Measurements from ENCODE around the gene SLC9A2.

Gene SLC9A2

DNA sequence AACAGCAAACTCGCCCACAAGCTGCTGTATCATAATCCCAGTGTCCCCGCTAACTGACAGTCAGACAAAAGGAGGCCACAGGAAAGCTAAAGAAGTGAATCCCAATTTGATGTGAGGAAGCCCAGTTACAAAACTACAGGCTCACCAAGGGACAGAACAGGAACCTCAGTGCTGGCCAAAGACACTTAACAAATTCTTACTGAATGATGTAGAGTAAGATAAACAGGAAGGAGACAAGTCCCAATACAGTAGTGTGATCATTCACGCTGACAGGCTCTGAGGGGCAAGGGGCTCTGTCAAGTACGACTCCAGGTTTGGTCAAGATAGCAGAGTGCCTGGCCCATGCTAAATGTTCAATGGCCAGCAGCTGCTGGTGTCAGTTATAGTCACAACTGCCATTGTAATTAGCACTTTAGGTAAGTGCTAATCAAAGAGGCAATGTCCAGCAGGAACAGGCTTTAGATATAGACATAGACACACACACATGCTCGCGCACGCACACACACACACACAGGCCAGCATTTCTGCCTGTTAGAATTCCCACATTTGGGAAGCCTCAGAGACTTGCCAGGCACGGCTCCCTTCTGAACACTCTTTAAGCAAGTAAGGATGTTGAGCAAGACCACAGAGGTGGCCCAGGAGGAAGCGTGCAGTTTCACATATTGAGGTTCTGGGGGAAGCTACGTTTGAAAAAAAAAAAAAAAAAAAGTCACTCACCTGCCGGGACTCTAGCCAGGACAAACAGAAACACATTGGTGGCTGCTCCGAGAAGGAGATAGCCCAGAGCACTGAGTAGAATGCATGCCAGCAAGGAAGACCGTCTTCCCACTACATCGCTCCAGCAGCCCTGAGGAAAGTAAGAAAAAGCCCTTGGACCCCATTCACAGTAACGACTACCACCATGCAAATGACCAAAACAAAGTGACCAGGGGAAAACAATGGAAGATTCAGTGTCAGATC, 107.1 kb downstream of the SLC9A2 start:
- peaks cover 43% of the 10 kb centered on the region for H3K36me3 Mint-ChIP-seq (ENCODE audit: insufficient read depth)
- H3K27me3 Mint-ChIP-seq, result no peaks in the 10 kb centered on the region
- ATAC-seq (replicated peaks; ENCODE audit: extremely low read depth, poor library complexity, severe bottlenecking), result no peak
- H3K9me3 Mint-ChIP-seq, result no peaks in the 10 kb centered on the region
- H3K4me1 Mint-ChIP-seq, result no peaks in the 10 kb centered on the region
- no peak overlapping the region for H3K4me3 Mint-ChIP-seq
- no peak overlapping the region for H3K27ac Mint-ChIP-seq (ENCODE audit: low read depth)
- DNase-seq (ENCODE audit: low spot score in 2 of 2), result no peak

DNA sequence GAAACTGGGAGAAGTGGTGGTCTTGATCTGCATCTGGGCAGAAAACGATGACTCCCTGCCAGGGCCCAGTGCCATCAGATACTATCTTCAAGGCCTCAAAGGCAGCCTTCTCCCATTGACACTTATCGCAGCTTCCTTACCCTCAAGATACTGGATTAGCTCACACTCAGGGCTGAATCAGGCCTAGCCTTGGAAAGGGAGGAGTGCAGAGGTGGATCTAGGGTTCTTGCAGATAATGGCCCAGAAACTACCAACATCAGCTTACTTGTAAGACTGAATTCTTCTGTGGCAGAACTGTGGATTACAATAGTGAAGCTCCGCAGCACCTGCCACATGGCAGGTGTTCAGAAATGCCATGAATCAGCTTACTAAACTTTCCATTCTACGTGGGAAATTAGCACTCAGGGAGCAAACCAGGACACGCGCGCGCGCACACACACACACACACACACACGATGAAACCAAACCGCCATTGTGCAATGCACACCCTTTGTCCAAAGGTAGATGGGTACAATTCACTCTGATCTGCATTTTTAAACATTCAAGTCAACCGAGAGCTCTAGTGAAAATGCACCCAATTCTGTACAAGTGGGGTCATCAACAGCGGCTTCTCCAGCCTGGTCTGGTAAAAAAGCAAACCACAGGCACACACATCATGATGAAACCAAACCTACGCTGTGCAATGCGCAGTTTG, 116.2 kb downstream of the SLC9A2 start:
- no peak for DNase-seq (ENCODE audit: low spot score in 2 of 2)
- ATAC-seq (replicated peaks; ENCODE audit: extremely low read depth, poor library complexity, severe bottlenecking), result no peak
- peaks cover 37% of the 10 kb centered on the region for H3K4me1 Mint-ChIP-seq
- H3K36me3 Mint-ChIP-seq (ENCODE audit: insufficient read depth), result peaks cover 22% of the 10 kb centered on the region
- H3K27me3 Mint-ChIP-seq, result no peaks in the 10 kb centered on the region
- H3K27ac Mint-ChIP-seq (ENCODE audit: low read depth), result peak overlapping the region; percentile 92
- H3K9me3 Mint-ChIP-seq, result no peaks in the 10 kb centered on the region
- peak overlapping the region; percentile 94 for H3K4me3 Mint-ChIP-seq

DNA sequence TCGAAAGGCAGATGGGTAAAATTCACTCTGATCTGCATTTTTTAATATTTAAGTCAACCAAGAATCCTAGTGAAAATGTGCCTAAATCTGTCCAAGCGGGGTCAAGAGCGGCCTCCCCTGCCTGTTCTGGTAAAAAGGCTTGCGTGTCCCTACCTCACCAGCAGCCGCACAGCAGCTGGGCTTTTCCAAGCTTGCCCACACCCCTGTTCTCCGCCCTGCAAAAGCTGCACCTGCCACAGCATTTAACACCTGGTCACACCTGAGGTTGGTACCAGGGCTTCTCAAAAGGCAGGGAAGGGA, 116.7 kb downstream of the SLC9A2 start:
- Mint-ChIP-seq H3K4me3 (peak overlapping the region; percentile 94), H3K4me1 (peaks cover 37% of the 10 kb centered on the region), H3K27ac (ENCODE audit: low read depth) (peak overlapping the region; percentile 92), H3K27me3 (no peaks in the 10 kb centered on the region), H3K36me3 (ENCODE audit: insufficient read depth) (peaks cover 17% of the 10 kb centered on the region), H3K9me3 (no peaks in the 10 kb centered on the region)
- DNase-seq (ENCODE audit: low spot score in 2 of 2) (no peak), ATAC-seq (replicated peaks; ENCODE audit: extremely low read depth, poor library complexity, severe bottlenecking) (no peak)

DNA sequence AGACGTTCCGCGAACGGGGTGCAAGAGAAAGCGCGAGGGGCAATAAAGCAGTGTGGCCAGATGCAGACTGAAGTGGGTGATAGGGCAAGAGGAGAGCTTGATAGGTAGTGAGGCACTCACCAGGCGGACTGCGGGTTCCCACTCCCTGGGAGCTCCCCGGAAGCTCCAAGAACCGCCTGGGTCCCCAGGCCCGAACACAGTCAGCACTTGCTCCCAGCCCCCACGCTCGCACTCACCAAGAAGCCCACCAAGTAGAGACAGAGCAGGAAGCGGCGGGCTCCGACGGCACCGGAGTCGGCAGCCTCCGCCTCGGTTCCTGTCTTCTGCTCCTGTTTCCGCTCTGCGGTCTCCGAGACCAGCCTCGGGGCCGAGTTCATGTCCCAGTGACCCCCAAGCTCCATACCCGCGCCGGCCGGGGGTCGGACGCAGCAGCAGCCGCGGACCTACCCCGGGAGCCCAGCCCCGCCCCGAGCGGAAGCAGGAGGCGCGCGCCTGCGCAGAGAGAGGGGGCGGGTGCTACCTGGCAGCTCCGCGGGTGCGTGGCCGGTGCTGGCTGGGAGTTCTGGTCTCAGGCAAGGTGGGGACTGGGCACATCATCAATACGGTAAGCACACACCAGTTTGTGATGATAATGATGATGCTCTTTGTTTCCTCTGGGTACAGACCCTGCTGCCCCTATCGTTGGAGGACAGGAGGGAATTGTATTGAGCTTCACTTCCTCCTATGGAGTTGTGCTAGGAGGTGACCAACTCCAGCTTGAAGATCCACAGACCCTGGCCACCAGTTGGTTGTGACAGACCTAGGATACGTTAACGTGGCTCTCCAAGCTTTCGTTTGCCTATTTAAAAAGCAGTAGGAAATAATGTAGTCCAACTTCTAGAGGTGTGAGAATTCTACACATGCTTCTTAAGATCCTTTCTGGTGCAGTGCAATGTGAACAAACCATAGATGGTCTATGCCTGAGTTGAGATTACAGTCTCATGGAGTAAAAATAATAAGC, 117.4 kb downstream of the SLC9A2 start:
- Mint-ChIP-seq H3K27me3 (no peaks in the 10 kb centered on the region), H3K27ac (ENCODE audit: low read depth) (peak overlapping the region; percentile 92), H3K4me3 (peak overlapping the region; percentile 94), H3K4me1 (peaks cover 37% of the 10 kb centered on the region), H3K9me3 (no peaks in the 10 kb centered on the region), H3K36me3 (ENCODE audit: insufficient read depth) (peaks cover 12% of the 10 kb centered on the region)
- DNase-seq (ENCODE audit: low spot score in 2 of 2) (peak; percentile 63 to 76), ATAC-seq (replicated peaks; ENCODE audit: extremely low read depth, poor library complexity, severe bottlenecking) (peak; percentile 84)

DNA sequence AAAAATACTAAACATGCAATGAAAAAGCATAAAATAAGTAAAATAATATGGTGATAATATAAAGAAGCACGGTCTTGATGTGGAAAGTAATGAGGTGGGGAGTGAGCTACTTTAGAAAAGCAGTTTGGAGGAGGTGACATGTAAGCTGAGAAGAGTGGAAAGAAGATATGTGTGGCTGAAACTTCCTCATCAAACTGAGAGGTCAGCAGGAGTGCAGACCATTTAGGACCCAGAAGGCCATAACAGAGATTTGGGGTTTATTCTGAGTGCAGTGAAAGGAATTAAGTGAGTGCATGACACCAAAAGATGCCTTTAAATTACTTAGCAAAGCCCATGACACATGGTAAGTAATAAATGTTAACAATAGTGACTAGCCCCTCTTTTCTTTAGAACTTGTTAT, 118.1 kb downstream of the SLC9A2 start:
- peaks cover 37% of the 10 kb centered on the region for H3K4me1 Mint-ChIP-seq
- H3K9me3 Mint-ChIP-seq, result no peaks in the 10 kb centered on the region
- DNase-seq (ENCODE audit: low spot score in 2 of 2), result no peak
- H3K36me3 Mint-ChIP-seq (ENCODE audit: insufficient read depth), result peaks cover 11% of the 10 kb centered on the region
- ATAC-seq (replicated peaks; ENCODE audit: extremely low read depth, poor library complexity, severe bottlenecking), result no peak
- H3K27me3 Mint-ChIP-seq, result no peaks in the 10 kb centered on the region
- H3K4me3 Mint-ChIP-seq, result peak overlapping the region; percentile 94
- H3K27ac Mint-ChIP-seq (ENCODE audit: low read depth), result peak overlapping the region; percentile 13

DNA sequence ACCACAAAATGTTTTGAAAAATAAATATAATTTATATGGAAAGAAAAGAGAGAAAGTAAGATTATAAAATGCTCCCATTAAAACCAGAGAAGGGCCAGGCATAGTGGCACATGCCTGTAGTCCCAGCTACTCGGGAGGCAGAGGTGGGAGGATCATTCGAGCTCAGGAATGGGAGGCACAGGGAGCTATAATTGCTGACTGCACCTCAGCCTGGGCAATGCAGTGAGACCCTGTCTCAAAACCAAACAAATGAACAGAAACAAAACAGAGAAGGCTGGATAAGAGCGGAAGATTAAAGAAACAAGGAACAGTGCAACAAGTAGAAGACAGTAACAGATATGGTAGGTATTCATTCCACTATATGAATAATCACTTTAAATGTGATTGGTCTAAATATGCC, 123.9 kb downstream of the SLC9A2 start:
- Mint-ChIP-seq H3K4me3 (no peak overlapping the region), H3K9me3 (no peaks in the 10 kb centered on the region), H3K27me3 (no peaks in the 10 kb centered on the region), H3K4me1 (peaks cover 6% of the 10 kb centered on the region), H3K36me3 (ENCODE audit: insufficient read depth) (peaks cover 1% of the 10 kb centered on the region), H3K27ac (ENCODE audit: low read depth) (no peak overlapping the region)
- DNase-seq (ENCODE audit: low spot score in 2 of 2) (no peak), ATAC-seq (replicated peaks; ENCODE audit: extremely low read depth, poor library complexity, severe bottlenecking) (no peak)

DNA sequence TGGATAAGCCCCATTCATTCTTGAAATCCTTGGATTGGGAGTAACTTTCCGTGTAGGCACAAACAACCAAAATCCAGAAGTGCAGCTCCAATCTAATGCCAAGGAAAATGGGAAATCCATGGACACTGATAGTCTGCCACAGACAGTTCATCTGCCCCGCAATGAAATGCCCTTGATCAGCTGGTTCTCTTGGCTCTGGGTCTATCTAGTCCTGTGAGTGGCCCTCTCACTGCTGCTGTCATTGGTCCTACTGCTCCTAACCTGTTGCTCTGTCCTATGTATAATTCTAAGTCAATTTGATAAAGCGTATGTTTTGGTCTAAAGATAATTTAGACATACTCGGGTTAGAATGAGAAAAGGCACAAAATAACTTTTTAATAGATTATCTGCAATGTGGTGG, 128.8 kb downstream of the SLC9A2 start:
- H3K4me1 Mint-ChIP-seq, result no peaks in the 10 kb centered on the region
- no peaks in the 10 kb centered on the region for H3K36me3 Mint-ChIP-seq (ENCODE audit: insufficient read depth)
- no peak overlapping the region for H3K27ac Mint-ChIP-seq (ENCODE audit: low read depth)
- no peaks in the 10 kb centered on the region for H3K9me3 Mint-ChIP-seq
- ATAC-seq (replicated peaks; ENCODE audit: extremely low read depth, poor library complexity, severe bottlenecking) (no peak), DNase-seq (ENCODE audit: low spot score in 2 of 2) (no peak)
- H3K4me3 Mint-ChIP-seq, result no peak overlapping the region
- no peaks in the 10 kb centered on the region for H3K27me3 Mint-ChIP-seq

DNA sequence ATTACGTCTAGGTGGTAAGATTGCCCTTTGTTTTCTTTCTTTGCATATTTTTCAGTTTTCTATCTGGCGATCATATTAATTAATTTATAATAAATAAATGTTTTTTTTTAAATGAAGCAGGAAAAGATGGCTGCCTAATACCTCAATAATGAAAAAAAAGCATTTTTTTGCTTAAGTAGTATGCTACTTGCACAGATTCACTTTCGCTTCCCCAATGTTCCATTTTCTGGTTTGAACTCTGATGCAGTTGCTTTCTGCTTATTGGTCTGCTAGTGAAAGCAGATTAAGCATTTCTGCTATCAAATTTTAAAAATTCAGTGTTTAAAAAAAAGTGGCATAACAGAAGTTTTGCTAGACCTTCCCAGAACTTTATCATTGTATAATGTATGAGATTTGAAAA, 130.6 kb downstream of the SLC9A2 start:
- Mint-ChIP-seq H3K27ac (ENCODE audit: low read depth) (no peak overlapping the region), H3K4me1 (no peaks in the 10 kb centered on the region), H3K27me3 (no peaks in the 10 kb centered on the region), H3K4me3 (no peak overlapping the region), H3K9me3 (no peaks in the 10 kb centered on the region), H3K36me3 (ENCODE audit: insufficient read depth) (no peaks in the 10 kb centered on the region)
- no peak for DNase-seq (ENCODE audit: low spot score in 2 of 2)
- no peak for ATAC-seq (replicated peaks; ENCODE audit: extremely low read depth, poor library complexity, severe bottlenecking)

DNA sequence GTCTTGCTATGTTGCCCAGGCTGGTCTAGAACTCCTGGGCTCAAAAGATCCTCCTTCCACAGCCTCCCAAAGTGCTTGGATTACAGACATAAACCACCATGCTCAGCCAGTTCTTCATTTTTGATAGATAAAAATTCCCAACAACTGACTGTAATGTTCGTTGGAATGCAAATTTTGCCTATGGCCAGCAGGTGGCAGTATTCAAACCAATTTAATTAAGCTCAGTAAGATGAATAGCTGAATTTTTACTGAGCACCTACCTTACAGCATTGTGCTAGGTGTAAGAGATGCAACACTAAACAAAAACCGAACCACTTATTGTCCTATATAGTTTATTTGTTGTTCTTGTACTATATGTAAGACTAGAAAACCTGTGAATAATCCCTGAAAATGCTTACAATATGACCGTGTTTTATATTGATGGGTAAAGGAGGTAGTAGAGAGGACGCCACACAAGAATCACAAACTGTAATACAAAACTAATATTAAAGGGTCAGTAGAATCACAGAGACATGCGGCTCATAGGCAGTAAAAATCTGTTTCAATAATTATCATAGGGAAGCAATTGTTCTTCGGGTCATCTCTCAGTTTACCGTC, 134.3 kb downstream of the SLC9A2 start:
- Mint-ChIP-seq H3K36me3 (ENCODE audit: insufficient read depth) (no peaks in the 10 kb centered on the region), H3K27me3 (no peaks in the 10 kb centered on the region), H3K9me3 (no peaks in the 10 kb centered on the region), H3K4me1 (peaks cover 5% of the 10 kb centered on the region), H3K4me3 (no peak overlapping the region), H3K27ac (ENCODE audit: low read depth) (no peak overlapping the region)
- no peak for DNase-seq (ENCODE audit: low spot score in 2 of 2)
- no peak for ATAC-seq (replicated peaks; ENCODE audit: extremely low read depth, poor library complexity, severe bottlenecking)

DNA sequence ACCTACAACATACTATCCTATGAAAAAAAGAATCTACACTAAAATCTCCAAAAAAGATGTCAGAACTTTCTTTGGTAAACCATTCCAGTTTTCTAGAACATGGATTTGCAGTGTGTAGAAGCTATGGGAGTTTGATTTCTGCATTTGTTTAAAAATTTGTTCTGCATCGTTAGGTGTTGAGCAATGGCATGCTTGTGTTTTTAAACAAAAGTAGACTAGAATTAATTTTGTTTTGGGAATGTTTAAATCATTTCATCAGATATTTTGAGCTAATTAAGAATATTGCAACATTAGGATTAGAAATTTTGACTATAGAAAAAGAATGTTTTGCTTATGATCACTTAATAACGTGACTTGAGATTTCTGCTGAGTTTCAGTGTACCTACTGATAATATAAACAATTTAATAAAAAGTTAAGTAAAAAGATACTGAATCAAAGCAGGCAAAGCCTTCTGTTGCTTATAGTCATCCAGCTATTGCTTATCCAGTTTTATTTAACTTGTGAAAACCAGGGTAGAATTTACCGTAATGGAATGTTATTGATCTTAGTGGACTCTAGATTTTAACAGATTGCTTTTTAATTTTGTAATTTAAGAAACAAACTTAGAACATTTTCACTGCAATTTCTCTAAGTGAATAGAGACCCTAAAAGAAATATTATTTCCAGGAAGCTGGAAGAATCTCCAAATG, 135.2 kb downstream of the SLC9A2 start:
- Mint-ChIP-seq H3K4me1 (peaks cover 5% of the 10 kb centered on the region), H3K4me3 (no peak overlapping the region), H3K36me3 (ENCODE audit: insufficient read depth) (no peaks in the 10 kb centered on the region), H3K9me3 (no peaks in the 10 kb centered on the region), H3K27me3 (no peaks in the 10 kb centered on the region), H3K27ac (ENCODE audit: low read depth) (no peak overlapping the region)
- no peak for ATAC-seq (replicated peaks; ENCODE audit: extremely low read depth, poor library complexity, severe bottlenecking)
- DNase-seq (ENCODE audit: low spot score in 2 of 2), result no peak

DNA sequence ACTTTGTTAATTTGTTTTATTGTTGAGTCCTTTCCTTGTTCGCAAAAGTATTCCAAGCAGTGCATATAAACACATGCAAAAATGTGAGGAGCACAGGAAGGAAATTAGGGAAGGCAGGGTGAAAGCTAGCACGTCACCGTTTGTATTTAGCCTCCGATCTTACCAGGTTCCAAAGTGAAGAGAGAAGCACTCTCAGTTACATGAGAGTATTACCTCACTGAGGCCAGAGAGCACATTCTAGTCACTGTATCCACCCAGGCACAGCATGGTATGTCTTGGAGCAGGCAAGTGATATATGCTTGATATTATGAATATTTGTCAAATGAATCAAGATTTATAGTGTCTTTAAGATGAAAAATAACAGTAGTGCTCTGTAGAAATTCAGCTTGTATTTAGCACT, 135.9 kb downstream of the SLC9A2 start:
- DNase-seq (ENCODE audit: low spot score in 2 of 2) (no peak), ATAC-seq (replicated peaks; ENCODE audit: extremely low read depth, poor library complexity, severe bottlenecking) (no peak)
- Mint-ChIP-seq H3K36me3 (ENCODE audit: insufficient read depth) (no peaks in the 10 kb centered on the region), H3K9me3 (no peaks in the 10 kb centered on the region), H3K4me3 (no peak overlapping the region), H3K4me1 (peaks cover 5% of the 10 kb centered on the region), H3K27ac (ENCODE audit: low read depth) (no peak overlapping the region), H3K27me3 (no peaks in the 10 kb centered on the region)

All from central memory CD8-positive, alpha-beta T cell (primary cell).